GM19351 (cell line): ENCODE results near the gene GNG8.

Experiments used
- ATAC-seq: cut with Tn5 transposase; IDR thresholded peaks from one replicate; pipeline ENCODE4 v1.9.1; 2021; ENCODE audit warnings: mild to moderate bottlenecking, moderate library complexity; ENCODE audit not compliant: unreplicated experiment

The GNG8 gene

DNA sequence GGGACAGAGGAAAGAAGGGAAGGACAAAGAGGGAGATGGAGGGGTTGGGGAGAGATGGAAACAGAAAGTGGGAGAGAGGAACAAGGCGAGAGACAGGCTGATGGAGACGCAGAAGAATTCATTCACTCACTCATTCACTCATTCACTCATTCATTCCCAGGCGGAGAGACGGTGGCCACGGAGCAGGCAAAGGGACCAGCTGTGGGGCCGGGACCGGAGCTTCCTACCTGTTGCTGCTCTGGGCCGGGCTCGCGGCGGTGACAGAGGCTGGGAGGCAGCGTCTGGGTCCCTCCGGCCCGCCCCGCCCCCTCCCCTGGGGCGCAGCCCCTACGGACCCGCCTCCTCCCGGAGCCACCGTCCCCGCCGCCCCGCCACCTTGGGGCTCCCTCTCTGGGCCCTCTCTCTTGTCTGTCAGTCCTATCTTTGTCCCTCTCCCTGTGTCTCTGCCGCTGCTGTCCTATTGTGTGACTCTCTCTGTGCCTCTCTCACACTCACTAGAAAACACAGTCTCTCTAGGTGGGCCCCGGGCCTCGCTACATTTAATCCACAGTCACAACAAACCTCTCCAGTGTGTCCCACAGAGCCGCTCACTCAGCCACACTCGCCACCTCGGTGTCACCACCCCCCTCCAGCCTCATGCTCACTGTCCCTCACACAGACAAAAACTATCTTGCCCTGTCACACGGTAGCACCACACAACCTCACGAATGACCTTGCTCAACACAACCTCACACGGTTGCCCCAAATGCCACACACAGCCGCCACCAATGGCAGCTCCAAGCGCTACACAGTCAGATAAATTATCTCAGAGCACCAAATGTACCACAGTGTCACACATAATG lies at the start of gene GNG8:
Gene GNG8 (minus strand): TSS at position 283 of the 842 bp plus-strand sequence. CDS start 1,520 bp downstream, outside the sequence.
- ATAC-seq: no peak

GRCh38 chr19:46685189-46685588 lies 49.2 kb upstream of the GNG8 start:
- no peak for ATAC-seq

GRCh38 chr19:46678110-46678732 lies 42.2 kb upstream of the GNG8 start:
- no peak for ATAC-seq

GRCh38 chr19:46674416-46675178 lies 38.6 kb upstream of the GNG8 start:
- ATAC-seq: no peak

DNA sequence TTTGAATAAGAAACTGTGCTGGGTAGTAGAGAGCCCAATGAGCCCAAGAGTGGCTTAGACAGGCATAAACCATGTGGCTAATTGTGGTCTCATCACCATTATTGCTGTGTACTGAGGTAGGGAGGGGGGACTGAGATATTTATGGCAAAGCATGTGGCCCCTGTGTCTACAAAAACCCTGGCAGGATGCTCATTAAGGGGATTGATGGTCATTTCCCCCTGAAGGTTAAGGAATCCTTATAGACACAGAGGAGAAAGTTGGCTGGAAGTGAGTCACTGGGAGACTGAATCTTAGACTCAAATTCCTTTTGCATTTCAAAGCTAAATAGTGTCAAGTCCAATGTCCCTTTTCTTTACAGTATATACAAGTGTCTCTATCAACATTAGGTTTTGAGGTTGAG lies 34.8 kb upstream of the GNG8 start:
- no peak for ATAC-seq

DNA sequence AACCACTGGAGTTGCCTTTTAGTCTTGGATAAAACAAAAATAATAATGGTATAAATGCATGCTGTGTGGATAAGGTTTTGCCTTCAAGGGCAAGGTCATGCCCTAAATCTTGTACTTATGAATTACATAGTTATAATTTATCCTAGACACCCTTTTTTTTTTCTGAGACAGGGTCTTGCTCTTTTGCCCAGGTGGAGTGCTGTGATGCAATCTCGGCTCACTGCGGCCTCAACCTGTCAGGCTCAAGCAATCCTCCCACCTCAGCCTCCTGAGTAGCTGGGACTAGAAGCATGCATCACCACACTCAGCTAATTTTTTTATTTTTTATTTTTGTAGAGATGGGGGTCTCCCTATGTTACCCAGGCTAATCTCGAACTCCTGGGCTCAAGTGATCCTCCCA lies 32.7 kb upstream of the GNG8 start:
- ATAC-seq: no peak

- ATAC-seq: no peak
Observed at GRCh38 chr19:46665072-46665471, 29.1 kb upstream of the GNG8 start.

DNA sequence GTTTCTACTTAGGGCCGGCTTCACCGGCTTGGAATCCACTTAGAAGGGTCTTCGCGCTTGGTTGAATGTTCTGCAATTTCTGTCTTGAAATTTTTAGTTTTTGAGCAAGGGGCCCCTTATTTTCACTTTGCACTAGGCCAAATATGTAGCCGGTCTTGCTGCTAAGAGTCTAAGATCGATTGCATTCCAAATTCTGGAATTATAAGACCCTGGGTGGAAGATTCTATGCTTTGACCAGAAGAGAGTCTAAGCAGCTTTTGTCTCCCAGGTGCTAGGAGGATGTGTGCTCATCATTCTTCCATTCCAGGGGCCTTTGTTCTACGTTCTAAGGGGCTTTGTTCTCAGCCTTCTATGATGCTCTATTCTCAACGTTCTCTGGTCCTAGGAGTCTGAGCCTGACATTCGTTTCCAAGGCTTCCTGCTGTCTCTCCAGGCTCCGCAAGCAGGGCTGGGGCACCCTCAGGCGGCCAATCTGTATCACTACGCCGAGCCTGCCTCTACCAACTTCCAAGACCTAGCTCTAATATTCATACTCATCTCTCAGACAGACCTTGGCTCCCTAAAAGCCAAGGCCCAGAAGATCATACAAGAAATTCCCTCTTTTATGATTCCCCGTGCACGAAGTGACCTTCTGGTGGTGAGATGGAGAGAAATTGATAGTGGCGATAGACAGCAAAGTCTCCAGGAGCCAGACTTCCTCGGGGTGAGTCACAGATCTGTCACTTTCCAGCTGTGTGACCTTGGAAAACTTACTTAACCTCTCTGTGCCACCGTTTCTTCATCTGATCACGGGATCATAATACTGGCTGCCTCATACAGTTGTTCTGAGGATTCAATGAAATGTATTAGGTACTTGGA lies 26.0 kb upstream of the GNG8 start:
- no peak for ATAC-seq

DNA sequence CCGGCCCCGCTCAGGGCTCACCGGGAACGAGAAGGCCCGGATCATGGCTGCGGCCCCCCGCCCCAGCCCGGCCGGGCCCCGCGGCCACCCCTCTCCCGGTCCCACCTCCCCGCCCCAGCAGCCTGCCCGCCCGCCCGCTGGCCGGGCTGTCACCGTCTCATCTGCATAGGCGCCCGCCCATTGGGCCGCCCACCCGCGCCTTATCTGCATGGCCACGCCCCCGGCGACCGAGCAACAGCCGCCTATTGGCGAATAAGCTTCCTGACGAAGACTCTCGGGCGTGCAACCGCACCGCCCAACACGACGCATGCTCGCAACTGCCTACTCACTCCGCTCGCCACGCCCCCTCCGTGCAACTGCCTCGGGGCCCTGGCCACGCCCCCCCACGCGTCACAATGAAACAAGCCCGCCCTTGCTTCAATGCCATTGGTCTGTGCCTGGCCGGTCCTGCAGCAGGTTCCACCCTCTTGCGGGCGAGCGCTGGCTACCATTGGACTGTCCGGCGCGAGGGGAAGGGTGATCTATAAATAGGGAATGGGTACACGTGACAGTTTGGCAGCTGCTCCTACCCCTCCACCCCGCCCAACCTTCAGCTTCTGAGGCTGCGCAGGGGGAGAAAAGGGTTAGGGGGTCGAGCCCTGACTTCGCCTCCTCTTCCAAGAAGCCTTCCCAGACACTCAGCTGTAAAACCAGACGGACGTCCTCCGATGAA lies 25.2 kb upstream of the GNG8 start, which contains the start of gene DACT3:
Gene DACT3 (minus strand): TSS at position 163 of the 712 bp plus-strand sequence. CDS start 118 bp downstream, at position 45.
- ATAC-seq: peak; percentile 87

GRCh38 chr19:46660551-46661019 lies 24.6 kb upstream of the GNG8 start:
- ATAC-seq: peak; percentile 19

- no peak for ATAC-seq
Observed at GRCh38 chr19:46660008-46660517, 24.1 kb upstream of the GNG8 start.

- ATAC-seq: no peak
Observed at GRCh38 chr19:46659151-46660007, 23.4 kb upstream of the GNG8 start.

- no peak for ATAC-seq
Observed at GRCh38 chr19:46656541-46656940, 20.5 kb upstream of the GNG8 start.

- no peak for ATAC-seq
Observed at GRCh38 chr19:46654621-46655152, 18.7 kb upstream of the GNG8 start.

DNA sequence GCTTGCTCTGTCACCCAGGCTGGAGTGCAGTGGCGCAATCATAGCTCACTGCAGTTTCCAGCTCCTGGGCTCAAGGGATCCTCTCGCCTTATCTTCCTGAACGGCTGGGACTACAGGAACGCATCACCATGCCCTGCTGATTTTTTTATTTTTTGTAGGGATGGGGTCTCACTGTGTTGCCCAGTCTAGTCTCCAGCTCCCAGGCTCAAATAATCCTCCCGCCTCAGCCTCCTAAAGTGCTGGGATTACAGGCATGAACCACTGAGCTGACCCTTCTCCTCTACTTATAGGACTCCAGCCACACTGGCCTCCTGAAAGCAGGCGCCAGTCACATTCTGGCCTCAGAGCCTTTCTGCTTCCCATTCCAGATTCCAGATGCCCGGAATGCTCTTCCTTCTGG lies 14.4 kb upstream of the GNG8 start:
- ATAC-seq: no peak

DNA sequence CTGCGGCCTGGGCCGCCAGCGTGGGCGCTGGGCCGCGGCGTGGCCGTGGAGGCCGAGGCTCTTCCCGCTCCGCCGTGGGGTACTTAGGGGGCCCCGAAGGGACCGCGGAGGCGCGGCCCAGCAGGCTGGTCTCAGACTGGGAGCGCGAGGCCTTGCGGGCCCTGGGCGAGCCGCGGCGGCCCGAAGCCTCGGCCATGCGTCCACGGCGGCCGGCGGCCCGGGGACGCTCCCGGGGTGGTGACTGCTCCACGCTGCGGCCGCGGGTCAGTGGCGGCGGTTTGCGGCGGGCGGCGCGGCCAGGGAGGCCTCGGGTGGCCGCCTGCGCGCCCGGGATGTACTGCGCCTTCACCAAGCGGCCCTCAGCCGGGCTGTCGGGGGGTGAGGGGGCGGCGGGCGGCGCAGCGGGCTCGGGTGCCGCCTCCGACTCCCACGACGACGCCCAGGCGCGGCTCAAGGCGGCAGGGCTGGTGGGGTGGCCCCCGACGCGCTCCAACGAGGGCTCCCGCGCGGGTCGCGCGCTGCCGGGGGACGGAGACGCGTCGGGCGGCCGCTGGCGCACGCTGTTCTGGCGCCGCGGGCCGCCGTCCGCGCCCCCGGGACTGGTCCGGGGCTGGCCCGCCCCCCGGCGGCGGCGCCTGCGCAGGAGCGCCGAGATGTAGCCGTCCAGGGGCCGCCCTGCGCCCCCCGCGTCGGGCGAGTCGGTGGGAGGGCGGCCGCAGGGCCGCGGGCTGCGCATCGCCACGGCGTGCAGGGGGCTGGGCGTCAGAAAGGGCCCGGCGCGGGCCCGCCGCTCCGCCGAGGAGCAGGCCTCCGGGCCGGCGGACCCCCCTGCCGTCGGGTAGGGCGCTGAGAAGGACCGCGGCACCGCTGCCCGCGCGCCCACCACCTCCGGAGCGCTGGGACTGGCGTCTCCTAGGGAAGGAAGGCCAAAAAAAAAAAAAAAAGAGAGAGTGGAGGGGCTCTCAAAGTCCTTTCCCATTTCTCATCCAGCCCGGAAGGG lies 13.3 kb upstream of the GNG8 start:
- ATAC-seq: no peak
